PC-3 (cell line): ENCODE data around the gene APOF.

ENCODE experiments used
- EZH2 ChIP-seq: fragments of 300-600 bp; sonication (generic); IDR thresholded peaks from one replicate; pipeline ENCODE4 v1.6.1; 2017; ENCODE audit warnings: antibody characterized with exemption, mild to moderate bottlenecking, low read length; ENCODE audit not compliant: unreplicated experiment
- TF ChIP-seq, protein P1 (sequence below): fragments of 300-600 bp; sonication (generic); conservative IDR thresholded peaks from 2 replicates; pipeline ENCODE4 v1.5.1; 2017; ENCODE audit warnings: antibody characterized with exemption, low read depth, mild to moderate bottlenecking, low read length

DNA sequence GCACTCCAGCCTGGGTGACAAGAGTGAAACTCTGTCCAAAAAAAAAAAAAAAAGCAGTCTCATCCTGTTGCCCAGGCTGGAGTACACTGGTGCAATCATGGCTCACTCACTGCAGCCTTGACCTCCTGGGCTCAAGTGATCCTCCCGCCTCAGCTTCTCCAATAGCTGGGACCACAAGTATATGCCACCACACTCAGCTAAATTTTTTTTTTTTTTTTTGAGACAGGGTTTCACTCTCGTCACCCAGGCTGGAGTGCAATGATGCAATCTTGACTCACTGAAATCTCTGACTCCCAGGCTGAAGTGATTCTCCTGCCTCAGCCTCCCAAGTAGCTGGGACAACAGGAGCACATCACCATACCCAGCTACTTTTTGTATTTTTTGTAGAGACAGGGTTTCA lies 41.6 kb downstream of the APOF start:
- TF ChIP-seq, protein P1, sequence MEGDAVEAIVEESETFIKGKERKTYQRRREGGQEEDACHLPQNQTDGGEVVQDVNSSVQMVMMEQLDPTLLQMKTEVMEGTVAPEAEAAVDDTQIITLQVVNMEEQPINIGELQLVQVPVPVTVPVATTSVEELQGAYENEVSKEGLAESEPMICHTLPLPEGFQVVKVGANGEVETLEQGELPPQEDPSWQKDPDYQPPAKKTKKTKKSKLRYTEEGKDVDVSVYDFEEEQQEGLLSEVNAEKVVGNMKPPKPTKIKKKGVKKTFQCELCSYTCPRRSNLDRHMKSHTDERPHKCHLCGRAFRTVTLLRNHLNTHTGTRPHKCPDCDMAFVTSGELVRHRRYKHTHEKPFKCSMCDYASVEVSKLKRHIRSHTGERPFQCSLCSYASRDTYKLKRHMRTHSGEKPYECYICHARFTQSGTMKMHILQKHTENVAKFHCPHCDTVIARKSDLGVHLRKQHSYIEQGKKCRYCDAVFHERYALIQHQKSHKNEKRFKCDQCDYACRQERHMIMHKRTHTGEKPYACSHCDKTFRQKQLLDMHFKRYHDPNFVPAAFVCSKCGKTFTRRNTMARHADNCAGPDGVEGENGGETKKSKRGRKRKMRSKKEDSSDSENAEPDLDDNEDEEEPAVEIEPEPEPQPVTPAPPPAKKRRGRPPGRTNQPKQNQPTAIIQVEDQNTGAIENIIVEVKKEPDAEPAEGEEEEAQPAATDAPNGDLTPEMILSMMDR, result no peak
- TF ChIP-seq EZH2, result no peak
